Measurements from ENCODE around the gene PLPPR2. TPM values are rescaled to one million over a fixed set of nuclear protein-coding genes. Genes with fewer than 3 reads are reported as not detected.
"Not testable (repeated sequence)": the region's sequence is repeated elsewhere in the genome, so short reads cannot be mapped to it uniquely, and the experiment has no call there.

Gene PLPPR2, protein sequence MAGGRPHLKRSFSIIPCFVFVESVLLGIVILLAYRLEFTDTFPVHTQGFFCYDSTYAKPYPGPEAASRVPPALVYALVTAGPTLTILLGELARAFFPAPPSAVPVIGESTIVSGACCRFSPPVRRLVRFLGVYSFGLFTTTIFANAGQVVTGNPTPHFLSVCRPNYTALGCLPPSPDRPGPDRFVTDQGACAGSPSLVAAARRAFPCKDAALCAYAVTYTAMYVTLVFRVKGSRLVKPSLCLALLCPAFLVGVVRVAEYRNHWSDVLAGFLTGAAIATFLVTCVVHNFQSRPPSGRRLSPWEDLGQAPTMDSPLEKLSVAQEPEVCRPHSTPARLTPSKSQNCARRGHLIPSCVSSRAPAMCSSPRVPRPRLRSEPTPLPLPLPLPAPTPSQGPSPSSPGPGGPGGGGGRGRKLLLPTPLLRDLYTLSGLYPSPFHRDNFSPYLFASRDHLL
- total RNA-seq = 10 to 100 TPM; 26.2 to 30.5 TPM

DNA sequence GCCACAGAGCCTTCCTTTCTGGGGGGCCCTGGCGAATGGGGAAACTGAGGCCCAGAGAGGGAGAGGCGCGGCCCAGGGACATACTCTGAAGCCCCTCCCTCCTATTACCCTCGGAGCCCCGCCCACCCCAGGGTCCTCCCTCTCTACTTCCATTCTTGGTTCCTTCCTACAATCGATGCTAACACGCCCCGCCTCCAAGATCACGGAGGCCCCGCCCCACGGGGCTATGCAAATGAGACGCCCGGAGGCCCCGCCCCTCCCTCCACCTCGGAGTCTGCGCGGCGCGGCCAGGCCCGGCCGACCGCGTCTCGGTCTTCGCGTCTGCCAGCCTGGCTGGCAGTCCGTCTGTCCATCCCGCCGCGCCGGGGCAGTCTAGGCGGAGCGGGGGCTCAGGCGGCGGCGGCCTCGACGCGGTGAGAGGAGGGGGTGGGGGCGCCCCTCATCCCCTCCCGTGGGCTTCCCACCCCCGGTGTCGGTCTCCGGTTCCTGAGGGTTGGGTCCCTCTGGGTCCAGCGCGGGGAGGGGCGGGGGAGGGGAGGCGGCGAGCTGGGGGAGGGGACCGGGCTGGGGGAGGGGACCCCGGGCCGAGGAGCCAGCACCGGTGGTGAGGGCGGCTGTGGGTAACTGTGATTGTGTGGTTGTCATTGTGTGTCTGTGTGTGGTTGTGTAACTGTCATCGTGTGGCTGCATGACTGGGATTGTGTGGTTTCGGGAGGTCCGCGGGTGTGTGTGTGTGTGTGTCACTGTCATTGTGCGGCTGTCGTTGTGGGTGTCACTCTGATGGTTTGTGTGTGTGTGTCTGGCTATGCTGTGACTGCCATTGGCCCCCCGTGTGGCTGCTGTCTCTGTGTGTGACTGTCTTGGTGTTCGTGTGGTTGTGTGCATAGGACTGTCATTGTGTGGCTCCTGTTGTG, at the start of gene PLPPR2:
Gene PLPPR2, plus strand, starts transcription at position 273 of the 914 bp plus-strand sequence. CDS start 2,242 bp downstream, outside the sequence.
- Histone ChIP-seq H3K9me3 (no peaks in the 10 kb centered on the region), H3K4me3 (peak within 1 kb of the TSS; percentile 74 to 76), H3K27me3 (no peaks in the 10 kb centered on the region), H3K36me3 (no peaks in the 10 kb centered on the region), H3K4me1 (peaks cover 0 to 16% of the 10 kb centered on the region in 2 donors), H3K27ac (peak within 1 kb of the TSS; percentile 67 to 82)
- DNase-seq (ENCODE audit: low spot score) = peak; percentile 96
- TF ChIP-seq, protein P1, sequence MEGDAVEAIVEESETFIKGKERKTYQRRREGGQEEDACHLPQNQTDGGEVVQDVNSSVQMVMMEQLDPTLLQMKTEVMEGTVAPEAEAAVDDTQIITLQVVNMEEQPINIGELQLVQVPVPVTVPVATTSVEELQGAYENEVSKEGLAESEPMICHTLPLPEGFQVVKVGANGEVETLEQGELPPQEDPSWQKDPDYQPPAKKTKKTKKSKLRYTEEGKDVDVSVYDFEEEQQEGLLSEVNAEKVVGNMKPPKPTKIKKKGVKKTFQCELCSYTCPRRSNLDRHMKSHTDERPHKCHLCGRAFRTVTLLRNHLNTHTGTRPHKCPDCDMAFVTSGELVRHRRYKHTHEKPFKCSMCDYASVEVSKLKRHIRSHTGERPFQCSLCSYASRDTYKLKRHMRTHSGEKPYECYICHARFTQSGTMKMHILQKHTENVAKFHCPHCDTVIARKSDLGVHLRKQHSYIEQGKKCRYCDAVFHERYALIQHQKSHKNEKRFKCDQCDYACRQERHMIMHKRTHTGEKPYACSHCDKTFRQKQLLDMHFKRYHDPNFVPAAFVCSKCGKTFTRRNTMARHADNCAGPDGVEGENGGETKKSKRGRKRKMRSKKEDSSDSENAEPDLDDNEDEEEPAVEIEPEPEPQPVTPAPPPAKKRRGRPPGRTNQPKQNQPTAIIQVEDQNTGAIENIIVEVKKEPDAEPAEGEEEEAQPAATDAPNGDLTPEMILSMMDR (IDR thresholded peaks at IDR 0.05) = no peak

DNA sequence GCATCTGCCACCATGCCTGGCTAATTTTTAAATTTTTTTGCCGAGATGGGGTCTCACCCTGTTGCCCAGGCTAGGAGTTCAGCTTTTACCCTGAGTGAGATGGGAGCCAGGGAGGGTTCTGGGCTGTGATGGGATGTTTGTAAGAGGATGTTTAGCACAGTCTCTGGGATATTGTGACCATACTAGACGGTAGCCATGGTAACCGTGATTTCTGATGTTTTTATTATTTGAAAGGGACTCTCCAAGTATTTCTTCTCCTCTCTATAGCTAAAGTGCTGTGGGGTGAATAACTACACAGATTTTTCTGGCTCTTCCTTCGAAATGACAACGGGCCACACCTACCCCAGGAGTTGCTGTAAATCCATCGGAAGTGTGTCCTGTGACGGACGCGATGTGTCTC, 48.9 kb upstream of the PLPPR2 start:
- DNase-seq (ENCODE audit: low spot score) = no peak
- Histone ChIP-seq H3K27me3 (no peaks in the 10 kb centered on the region), H3K4me3 (no peak overlapping the region), H3K9me3 (no peaks in the 10 kb centered on the region), H3K27ac (no peak overlapping the region), H3K4me1 (no peaks in the 10 kb centered on the region), H3K36me3 (no peaks in the 10 kb centered on the region)
- TF ChIP-seq, protein P1 (IDR thresholded peaks at IDR 0.05) = no peak

DNA sequence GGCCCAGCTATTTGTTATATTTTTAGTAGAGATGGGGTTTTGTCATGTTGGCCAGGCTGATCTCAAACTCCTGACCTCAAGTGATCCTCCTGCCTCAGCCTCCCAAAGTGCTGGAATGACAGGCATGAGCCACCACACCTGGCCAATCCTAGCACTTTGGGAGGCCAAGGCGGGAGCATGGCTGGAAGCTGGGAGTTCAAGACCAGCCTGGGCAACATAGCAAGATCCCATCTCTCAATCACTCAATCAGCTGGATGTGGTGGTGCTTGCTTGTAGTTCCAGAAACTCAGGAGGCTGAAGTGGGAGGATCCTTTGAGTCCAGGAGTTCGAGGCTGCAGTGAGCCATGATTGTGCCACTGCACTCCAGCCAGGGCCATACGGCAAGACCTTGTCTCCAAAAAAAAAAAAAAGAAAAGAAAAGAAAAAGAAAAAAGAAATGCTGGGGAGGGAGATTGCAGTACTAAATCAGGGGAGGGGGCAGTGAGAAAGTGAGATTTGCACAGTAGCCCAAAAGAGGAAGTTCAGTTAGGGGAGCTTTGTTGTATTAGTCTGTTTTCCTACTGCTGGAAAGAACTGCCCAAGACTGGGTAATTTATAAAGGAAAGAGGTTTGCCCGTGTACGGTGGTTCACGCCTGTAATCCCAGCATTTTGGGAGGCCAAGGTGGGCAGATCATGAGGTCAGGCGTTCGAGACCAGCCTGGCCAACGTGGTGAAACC, 34.8 kb upstream of the PLPPR2 start:
- not testable (repeated sequence) for H3K4me3 ChIP-seq; DNase-seq (ENCODE audit: low spot score); H3K9me3 ChIP-seq; H3K36me3 ChIP-seq; H3K27ac ChIP-seq; H3K27me3 ChIP-seq
- H3K4me1 ChIP-seq = peaks cover 0 to 20% of the 10 kb centered on the region in 2 donors

DNA sequence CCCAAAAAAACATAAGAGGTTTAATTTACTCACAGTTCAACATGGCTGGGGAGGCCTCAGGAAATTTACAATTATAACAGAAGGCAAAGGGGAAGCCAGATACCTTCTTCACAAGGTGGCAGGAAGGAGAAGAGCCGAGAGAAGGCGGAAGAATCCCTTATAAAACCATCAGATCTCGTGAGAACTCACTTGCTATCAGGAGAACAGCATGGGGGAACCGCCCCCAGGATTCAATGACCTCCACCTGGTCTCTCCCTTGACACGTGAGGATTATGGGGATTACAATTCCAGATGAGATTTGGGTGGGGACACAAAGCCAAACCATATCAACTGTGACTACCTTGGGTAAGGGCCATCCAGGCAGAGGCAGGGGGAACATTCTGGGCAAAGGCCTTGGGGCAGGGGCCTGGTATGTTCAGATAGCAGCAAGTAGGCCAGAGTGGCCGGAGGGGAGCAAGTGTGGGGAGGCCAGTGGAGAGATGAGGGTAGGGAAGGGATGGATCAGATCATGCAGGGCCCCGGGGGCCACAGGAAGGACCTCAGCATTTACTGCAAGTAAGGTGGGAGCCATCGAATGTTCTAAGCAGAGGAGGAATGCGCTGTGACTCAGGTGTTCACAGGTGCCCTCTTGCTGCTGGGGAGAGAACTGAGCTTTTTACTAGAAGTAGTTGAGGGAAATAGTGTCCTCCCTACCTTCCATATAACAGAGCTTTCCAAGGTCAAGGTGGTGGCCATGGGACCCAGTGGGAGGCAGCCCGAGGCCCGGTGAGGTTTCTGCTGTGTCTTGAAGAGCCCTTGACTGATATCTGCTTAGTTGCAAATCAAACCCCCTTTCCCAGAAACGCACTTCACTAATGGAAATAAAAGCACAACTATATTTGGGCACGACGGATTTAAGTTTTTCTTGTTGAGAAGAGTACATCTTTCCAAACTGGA, 33.8 kb upstream of the PLPPR2 start:
- DNase-seq (ENCODE audit: low spot score) = no peak
- Histone ChIP-seq H3K9me3 (no peaks in the 10 kb centered on the region), H3K36me3 (peaks cover 6% of the 10 kb centered on the region), H3K27ac (peak overlapping the region in 1 of 2 donors; percentile 9), H3K27me3 (no peaks in the 10 kb centered on the region), H3K4me1 (peaks cover 0 to 20% of the 10 kb centered on the region in 2 donors), H3K4me3 (no peak overlapping the region)
- TF ChIP-seq, protein P1 (IDR thresholded peaks at IDR 0.05) = no peak

DNA sequence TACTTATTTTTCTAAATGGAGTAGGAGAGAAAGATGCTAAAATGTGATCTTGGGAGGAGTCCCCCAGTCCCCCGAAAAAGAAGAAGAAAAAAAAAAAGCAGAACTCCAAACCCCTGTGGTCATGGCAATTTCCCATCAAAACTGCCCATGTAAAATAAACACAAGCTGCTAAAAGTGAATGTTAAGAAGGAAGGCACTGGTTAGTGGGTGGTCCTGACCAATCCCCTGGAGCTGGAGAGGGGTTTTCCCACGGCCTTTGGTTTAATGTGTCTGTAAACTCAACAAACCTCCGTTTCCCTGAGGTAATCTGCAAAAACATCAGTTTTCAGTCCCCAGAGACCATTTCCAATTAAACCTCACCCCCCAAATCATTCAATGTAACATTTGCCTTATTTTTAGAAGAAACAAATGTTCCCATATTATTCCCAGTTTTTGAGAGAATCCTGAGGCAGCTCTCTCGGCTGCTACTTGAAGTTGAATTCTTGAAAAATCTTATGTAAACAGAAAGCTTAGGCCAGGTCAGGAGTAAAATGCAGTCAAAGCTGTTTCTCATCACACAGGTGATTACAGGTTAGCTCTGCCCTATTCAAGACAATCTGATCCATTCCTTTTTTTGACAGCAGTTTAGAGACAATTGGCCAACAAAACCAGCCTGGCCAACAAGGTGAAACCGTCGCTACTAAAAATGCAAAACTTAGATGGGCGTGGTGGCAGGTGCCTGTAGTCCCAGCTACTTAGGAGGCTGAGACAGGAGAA, 32.8 kb upstream of the PLPPR2 start:
- Histone ChIP-seq H3K27ac (peak overlapping the region in 1 of 2 donors; percentile 67), H3K36me3 (peaks cover 15% of the 10 kb centered on the region), H3K4me1 (peaks cover 0 to 20% of the 10 kb centered on the region in 2 donors), H3K4me3 (no peak overlapping the region), H3K9me3 (no peaks in the 10 kb centered on the region), H3K27me3 (no peaks in the 10 kb centered on the region)
- DNase-seq (ENCODE audit: low spot score) = no peak
- TF ChIP-seq, protein P1 (IDR thresholded peaks at IDR 0.05) = no peak
